ENCODE results near the gene LVRN. TPM values are rescaled to one million over a fixed set of nuclear protein-coding genes. Genes with fewer than 3 reads are reported as not detected.

LVRN gene
- polyA plus RNA-seq, 3 donors = not detected

GRCh38 chr5:115956957-115957356 lies 5.3 kb upstream of the LVRN start:
- Histone ChIP-seq H2AFZ (ENCODE audit: insufficient read depth, low read depth, low read length, poor library complexity, severe bottlenecking) (no peak overlapping the region), H3K4me2 (replicated peaks; ENCODE audit: extremely low read depth, low read length, poor library complexity, severe bottlenecking) (no peak overlapping the region), H3K79me2 (ENCODE audit: insufficient read depth, low read length) (no peaks in the 10 kb centered on the region), H3K4me3 (replicated peaks in 1 of 3; ENCODE audit: low read depth in 2 of 3, low read length in 3 of 3) (no peak overlapping the region), H3K27ac (ENCODE audit: low read depth in 1 of 2, low read length in 2 of 2) (no peak overlapping the region), H4K20me1 (ENCODE audit: insufficient read depth, low read length) (no peaks in the 10 kb centered on the region), H3K9me3 (replicated peaks in 1 of 2; ENCODE audit: control insufficient read depth in 1 of 2, insufficient read depth in 1 of 2, low read length in 2 of 2) (peaks cover 0 to 15% of the 10 kb centered on the region in 2 donors), H3K9ac (ENCODE audit: insufficient read depth, low read length, poor library complexity, severe bottlenecking) (no peak overlapping the region), H3K36me3 (replicated peaks in 1 of 2; ENCODE audit: control insufficient read depth in 1 of 2, insufficient read depth in 2 of 2, low read length in 2 of 2) (no peaks in the 10 kb centered on the region), H3K4me1 (ENCODE audit: control insufficient read depth in 1 of 2, insufficient read depth in 2 of 2, low read length in 2 of 2) (no peaks in the 10 kb centered on the region), H3K27me3 (ENCODE audit: control insufficient read depth in 2 of 2, insufficient read depth in 2 of 2, low read length in 2 of 2) (peaks cover 36 to 40% of the 10 kb centered on the region in 2 donors)
- peaks cover 0 to 10% (median 3%) of the 10 kb centered on the region in 7 donors for H3K9me3 Mint-ChIP-seq
- H3K27me3 Mint-ChIP-seq (ENCODE audit: low read depth in 3 of 3) = peaks cover 30 to 36% (median 33%) of the 10 kb centered on the region in 3 donors
- H3K27ac Mint-ChIP-seq = no peak overlapping the region
- intact Hi-C loops (cut with micrococcal nuclease) = no loop called here
- no peak for DNase-seq
- no peak overlapping the region for H3K4me3 Mint-ChIP-seq
- no peaks in the 10 kb centered on the region for H3K36me3 Mint-ChIP-seq
- no peak for TF ChIP-seq CTCF (IDR thresholded peaks at IDR 0.05)
- WGBS (ENCODE audit: insufficient coverage) = 98% methylated on average over 6 of the region's 6 CpGs
- H3K4me1 Mint-ChIP-seq = peaks cover 5% of the 10 kb centered on the region

GRCh38 chr5:115961381-115962238 lies 665 bp upstream of the LVRN start:
- H3K27me3 ChIP-seq (ENCODE audit: control insufficient read depth in 2 of 2, insufficient read depth in 2 of 2, low read length in 2 of 2) = peaks cover 56 to 77% of the 10 kb centered on the region in 2 donors
- DNase-seq = no peak
- no peak overlapping the region for H3K4me3 ChIP-seq (replicated peaks in 1 of 3; ENCODE audit: low read depth in 2 of 3, low read length in 3 of 3)
- H3K9ac ChIP-seq (ENCODE audit: insufficient read depth, low read length, poor library complexity, severe bottlenecking) = no peak overlapping the region
- H3K9me3 ChIP-seq (replicated peaks in 1 of 2; ENCODE audit: control insufficient read depth in 1 of 2, insufficient read depth in 1 of 2, low read length in 2 of 2) = peaks cover 0 to 29% of the 10 kb centered on the region in 2 donors
- H4K20me1 ChIP-seq (ENCODE audit: insufficient read depth, low read length) = no peaks in the 10 kb centered on the region
- intact Hi-C loops (cut with micrococcal nuclease) = no loop called here
- Mint-ChIP-seq H3K4me1 (peaks cover 13% of the 10 kb centered on the region), H3K27ac (no peak overlapping the region), H3K36me3 (peaks cover 0 to 2% of the 10 kb centered on the region in 2 donors), H3K9me3 (peaks cover 0 to 15% (median 3%) of the 10 kb centered on the region in 7 donors), H3K4me3 (peak overlapping the region; percentile 20 to 76), H3K27me3 (ENCODE audit: low read depth in 3 of 3) (peaks cover 67 to 78% (median 70%) of the 10 kb centered on the region in 3 donors)
- 7% methylated on average over 32 of the region's 42 CpGs for WGBS (ENCODE audit: insufficient coverage)
- no peak overlapping the region for H3K27ac ChIP-seq (ENCODE audit: low read depth in 1 of 2, low read length in 2 of 2)
- peak overlapping the region; percentile 52 for H3K4me2 ChIP-seq (replicated peaks; ENCODE audit: extremely low read depth, low read length, poor library complexity, severe bottlenecking)
- H3K79me2 ChIP-seq (ENCODE audit: insufficient read depth, low read length) = no peaks in the 10 kb centered on the region
- H3K4me1 ChIP-seq (ENCODE audit: control insufficient read depth in 1 of 2, insufficient read depth in 2 of 2, low read length in 2 of 2) = peaks cover 6 to 9% of the 10 kb centered on the region in 2 donors
- TF ChIP-seq CTCF (IDR thresholded peaks at IDR 0.05) = no peak
- H2AFZ ChIP-seq (ENCODE audit: insufficient read depth, low read depth, low read length, poor library complexity, severe bottlenecking) = no peak overlapping the region
- H3K36me3 ChIP-seq (replicated peaks in 1 of 2; ENCODE audit: control insufficient read depth in 1 of 2, insufficient read depth in 2 of 2, low read length in 2 of 2) = no peaks in the 10 kb centered on the region
